HG03095 (cell line): ENCODE data around the gene LYRM1.
A peak's percentile ranks its signal among the peaks of the same experiment; 100 is the strongest.

Experiments
- ATAC-seq: cut with Tn5 transposase; IDR thresholded peaks from one replicate; pipeline ENCODE4 v1.9.1; 2021; ENCODE audit warnings: moderate library complexity; ENCODE audit not compliant: unreplicated experiment

The LYRM1 gene

GRCh38 chr16:20871941-20872815 lies 28.4 kb upstream of the LYRM1 start:
- no peak for ATAC-seq

- ATAC-seq: no peak
Measured at GRCh38 chr16:20873331-20873730, 27.2 kb upstream of the LYRM1 start.

GRCh38 chr16:20874088-20874581 lies 26.4 kb upstream of the LYRM1 start:
- peak; percentile 5 for ATAC-seq

GRCh38 chr16:20875355-20875650 lies 25.3 kb upstream of the LYRM1 start:
- ATAC-seq: no peak

- ATAC-seq: no peak
Measured at GRCh38 chr16:20878682-20879147, 21.9 kb upstream of the LYRM1 start.

GRCh38 chr16:20879175-20880040 lies 21.2 kb upstream of the LYRM1 start:
- ATAC-seq: peak; percentile 39

GRCh38 chr16:20880867-20881502 lies 19.6 kb upstream of the LYRM1 start:
- ATAC-seq: no peak

- ATAC-seq: no peak
Measured at GRCh38 chr16:20881503-20881878, 19.1 kb upstream of the LYRM1 start.

GRCh38 chr16:20883554-20884239 lies 16.9 kb upstream of the LYRM1 start:
- no peak for ATAC-seq

- ATAC-seq: no peak
Measured at GRCh38 chr16:20884240-20884556, 16.4 kb upstream of the LYRM1 start.

- ATAC-seq: no peak
Measured at GRCh38 chr16:20886320-20886719, 14.3 kb upstream of the LYRM1 start.

GRCh38 chr16:20887207-20887606 lies 13.4 kb upstream of the LYRM1 start:
- ATAC-seq: no peak

- ATAC-seq: no peak
Measured at GRCh38 chr16:20889625-20890275, 10.8 kb upstream of the LYRM1 start.

- ATAC-seq: no peak
Measured at GRCh38 chr16:20894388-20894787, 6.2 kb upstream of the LYRM1 start.

GRCh38 chr16:20897253-20897897 lies 3.2 kb upstream of the LYRM1 start:
- ATAC-seq: no peak

GRCh38 chr16:20897922-20898321 lies 2.6 kb upstream of the LYRM1 start:
- no peak for ATAC-seq

GRCh38 chr16:20899071-20899470 lies 1.5 kb upstream of the LYRM1 start:
- ATAC-seq: no peak

GRCh38 chr16:20899477-20900298 lies 883 bp upstream of the LYRM1 start:
- no peak for ATAC-seq

- ATAC-seq: peak; percentile 2
Measured at GRCh38 chr16:20901068-20901435, 481 bp downstream of the LYRM1 start.
